GM10847 (cell line): ENCODE results near the gene PPP2R5D.

ENCODE experiments used
- POLR2A ChIP-seq: IDR thresholded peaks from 2 replicates; pipeline ENCODE4 v1.6.1; 2011; ENCODE audit not compliant: insufficient read length; ENCODE audit errors: extremely low read depth

Gene PPP2R5D

GRCh38 chr6:43029120-43029519, 44.8 kb downstream of the PPP2R5D start:
- TF ChIP-seq POLR2A, result no peak

- no peak for TF ChIP-seq POLR2A
Observed at GRCh38 chr6:43032326-43032725, 48.0 kb downstream of the PPP2R5D start.

- TF ChIP-seq POLR2A, result no peak
Observed at GRCh38 chr6:43033496-43034189, 49.3 kb downstream of the PPP2R5D start.

- TF ChIP-seq POLR2A, result no peak
Observed at GRCh38 chr6:43034190-43034525, 49.8 kb downstream of the PPP2R5D start.

GRCh38 chr6:43035495-43036194, 51.3 kb downstream of the PPP2R5D start:
- no peak for TF ChIP-seq POLR2A

- TF ChIP-seq POLR2A, result no peak
Observed at GRCh38 chr6:43036712-43037111, 52.3 kb downstream of the PPP2R5D start.

- TF ChIP-seq POLR2A, result no peak
Observed at GRCh38 chr6:43037197-43037596, 52.8 kb downstream of the PPP2R5D start.

- TF ChIP-seq POLR2A, result no peak
Observed at GRCh38 chr6:43037706-43038105, 53.3 kb downstream of the PPP2R5D start.

GRCh38 chr6:43038727-43039126, 54.4 kb downstream of the PPP2R5D start:
- no peak for TF ChIP-seq POLR2A

GRCh38 chr6:43040542-43041257, 56.3 kb downstream of the PPP2R5D start:
- TF ChIP-seq POLR2A, result no peak

GRCh38 chr6:43043310-43043709, 58.9 kb downstream of the PPP2R5D start:
- TF ChIP-seq POLR2A, result no peak

- no peak for TF ChIP-seq POLR2A
Observed at GRCh38 chr6:43045371-43045930, 61.1 kb downstream of the PPP2R5D start.

- TF ChIP-seq POLR2A, result no peak
Observed at GRCh38 chr6:43047998-43048397, 63.6 kb downstream of the PPP2R5D start.

GRCh38 chr6:43050981-43051380, 66.6 kb downstream of the PPP2R5D start:
- no peak for TF ChIP-seq POLR2A

GRCh38 chr6:43052225-43052841, 68.0 kb downstream of the PPP2R5D start:
- no peak for TF ChIP-seq POLR2A
